ENCODE measurements around the gene IRF8. TPM values are rescaled to one million over a fixed set of nuclear protein-coding genes. Genes with fewer than 3 reads are reported as not detected.

The IRF8 gene
- total and polyA plus RNA-seq, 2 of the 4 experiments (the other 2 are of a cell fraction): not detected

- BruUV-seq (replicated peaks): no TSS peak
- TF ChIP-seq MXI1 (IDR thresholded peaks at IDR 0.05; ENCODE audit: borderline replicate concordance, low read depth, low read length) (no peak), NFE2L2 (IDR thresholded peaks at IDR 0.05; ENCODE audit: low read depth, low read length) (no peak), SMC3 (IDR thresholded peaks at IDR 0.05; ENCODE audit: low read depth, low read length) (no peak), CEBPB (IDR thresholded peaks at IDR 0.05; ENCODE audit: low read depth, low read length) (no peak), CHD1 (IDR thresholded peaks at IDR 0.05; ENCODE audit: low read depth, low read length) (no peak), FOS (IDR thresholded peaks at IDR 0.05; ENCODE audit: low read depth, low read length) (no peak), MAZ (IDR thresholded peaks at IDR 0.05; ENCODE audit: borderline replicate concordance, low read depth, low read length) (no peak), RFX5 (IDR thresholded peaks at IDR 0.05; ENCODE audit: low read depth, low read length) (no peak), RCOR1 (IDR thresholded peaks at IDR 0.05; ENCODE audit: insufficient replicate concordance, low read length) (no peak), ELK1 (IDR thresholded peaks at IDR 0.05; ENCODE audit: borderline replicate concordance, low read depth, low read length) (no peak), MAFK (IDR thresholded peaks at IDR 0.05; ENCODE audit: low read depth, low read length) (no peak), USF2 (IDR thresholded peaks at IDR 0.05; ENCODE audit: low read depth, low read length) (no peak)
- Histone ChIP-seq H4K8ac (ENCODE audit: low read depth in 2 of 2, low read length in 2 of 2) (no peak overlapping the region), H3K4me1 (ENCODE audit: control insufficient read depth, insufficient read depth, low read length) (peaks cover 2% of the 10 kb centered on the region), H4K91ac (ENCODE audit: insufficient read depth, low read depth, low read length) (no peak overlapping the region), H2BK5ac (ENCODE audit: low read depth, low read length, poor library complexity, severe bottlenecking) (no peak overlapping the region), H3K9ac (ENCODE audit: low read depth, low read length) (no peak overlapping the region), H3K14ac (replicated peaks; ENCODE audit: low read depth, low read length) (no peak overlapping the region), H3K27me3 (ENCODE audit: control insufficient read depth, insufficient read depth, low read length) (peaks cover 56% of the 10 kb centered on the region), H2BK15ac (ENCODE audit: low read depth, low read length) (no peak overlapping the region), H4K5ac (ENCODE audit: low read depth, low read length) (no peak overlapping the region), H3K4ac (ENCODE audit: low read depth, low read length) (no peak overlapping the region), H3K9me1 (ENCODE audit: insufficient read depth, low read length) (no peaks in the 10 kb centered on the region), H2AFZ (replicated peaks; ENCODE audit: low read length, poor library complexity) (no peak overlapping the region), H4K20me1 (ENCODE audit: insufficient read depth, low read length) (no peaks in the 10 kb centered on the region), H3K27ac (ENCODE audit: insufficient read depth, low read length) (no peak overlapping the region), H2BK20ac (ENCODE audit: low read depth, low read length) (no peak overlapping the region), H3K4me2 (ENCODE audit: low read depth, low read length) (no peak overlapping the region), H3K23ac (ENCODE audit: low read depth, low read length) (no peak overlapping the region), H3K18ac (ENCODE audit: low read depth, low read length) (no peak overlapping the region), H3K36me3 (ENCODE audit: control insufficient read depth, insufficient read depth, low read length) (no peaks in the 10 kb centered on the region), H2AK5ac (ENCODE audit: low read depth, low read length) (no peak overlapping the region), H2BK120ac (ENCODE audit: low read depth, low read length) (no peak overlapping the region), H2AK9ac (replicated peaks; ENCODE audit: low read depth, low read length, poor library complexity) (no peak overlapping the region), H3K79me1 (ENCODE audit: low read depth in 1 of 2, low read length in 2 of 2) (no peaks in the 10 kb centered on the region), H3K56ac (ENCODE audit: extremely low read depth, insufficient read depth, low read length) (no peak overlapping the region), H3K4me3 (ENCODE audit: insufficient read depth, low read depth, low read length) (no peak overlapping the region), H3K9me3 (ENCODE audit: control insufficient read depth, insufficient read depth, low read length) (no peaks in the 10 kb centered on the region; the same call in 1 of the 2 replicates)
- in situ Hi-C loops (cut with MboI; ENCODE audit: low sequenced_read_pairs) (no loop called here), intact Hi-C loops (cut with micrococcal nuclease) (no loop called here), dilution Hi-C loops (cut with HindIII; ENCODE audit: low sequenced_read_pairs, unreplicated experiment) (no loop called here)
- DNase-seq (no peak), ATAC-seq (ENCODE audit: low read depth) (no peak)
- 67% methylated on average over 1 of the region's 6 CpGs; no CpG with 5 or more reads in 1 of the 2 experiments for whole genome bisulfite sequencing, 2 experiments (ENCODE audit: extremely low coverage in 2 of 2, insufficient read length in 1 of 2)
- ChIA-PET CTCF (no interaction called here), POLR2A (ENCODE audit: unreplicated experiment) (no interaction called here)
Observed at GRCh38 chr16:85885537-85885936, 13.4 kb upstream of the IRF8 start.
